ENCODE measurements around the gene SCNN1A.

DNA sequence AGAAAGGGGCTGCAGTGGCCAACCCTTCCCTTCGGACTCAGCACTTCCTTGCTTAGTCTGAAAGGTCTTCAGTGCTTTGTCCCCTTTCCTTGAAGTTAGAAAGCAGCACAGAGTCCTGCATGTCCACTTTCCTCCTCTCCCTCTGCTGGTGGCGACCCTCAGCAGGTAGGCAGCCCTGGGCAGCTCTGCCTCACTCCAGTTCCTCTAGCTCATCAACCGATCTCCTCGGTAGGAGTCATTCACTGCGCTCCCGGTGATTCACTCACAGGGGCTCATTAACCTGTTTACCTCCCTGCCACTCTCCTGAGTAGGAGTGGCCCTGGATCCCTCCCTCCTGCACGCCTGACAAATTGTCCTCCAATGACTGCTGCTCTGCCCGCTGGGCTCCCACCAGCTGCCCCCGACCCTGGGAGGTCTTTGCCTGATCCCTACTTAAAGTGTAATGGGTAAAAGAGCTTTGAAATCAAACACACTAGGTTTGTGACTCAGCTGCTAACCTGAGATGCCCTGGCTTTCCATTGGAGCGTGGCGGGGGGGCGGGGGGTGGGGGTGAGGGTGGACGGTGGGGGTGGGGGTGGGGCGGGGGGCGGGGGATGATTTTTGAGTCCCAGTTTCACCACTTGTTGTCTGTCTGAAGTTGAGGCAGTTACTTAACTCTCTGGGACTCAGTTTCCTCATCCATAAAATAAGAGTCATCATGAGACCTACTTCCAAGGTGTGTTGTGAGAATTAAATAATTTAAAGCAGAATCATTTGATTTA is 4.2 kb downstream of the SCNN1A start:
- TF ChIP-seq, protein P1, sequence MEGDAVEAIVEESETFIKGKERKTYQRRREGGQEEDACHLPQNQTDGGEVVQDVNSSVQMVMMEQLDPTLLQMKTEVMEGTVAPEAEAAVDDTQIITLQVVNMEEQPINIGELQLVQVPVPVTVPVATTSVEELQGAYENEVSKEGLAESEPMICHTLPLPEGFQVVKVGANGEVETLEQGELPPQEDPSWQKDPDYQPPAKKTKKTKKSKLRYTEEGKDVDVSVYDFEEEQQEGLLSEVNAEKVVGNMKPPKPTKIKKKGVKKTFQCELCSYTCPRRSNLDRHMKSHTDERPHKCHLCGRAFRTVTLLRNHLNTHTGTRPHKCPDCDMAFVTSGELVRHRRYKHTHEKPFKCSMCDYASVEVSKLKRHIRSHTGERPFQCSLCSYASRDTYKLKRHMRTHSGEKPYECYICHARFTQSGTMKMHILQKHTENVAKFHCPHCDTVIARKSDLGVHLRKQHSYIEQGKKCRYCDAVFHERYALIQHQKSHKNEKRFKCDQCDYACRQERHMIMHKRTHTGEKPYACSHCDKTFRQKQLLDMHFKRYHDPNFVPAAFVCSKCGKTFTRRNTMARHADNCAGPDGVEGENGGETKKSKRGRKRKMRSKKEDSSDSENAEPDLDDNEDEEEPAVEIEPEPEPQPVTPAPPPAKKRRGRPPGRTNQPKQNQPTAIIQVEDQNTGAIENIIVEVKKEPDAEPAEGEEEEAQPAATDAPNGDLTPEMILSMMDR (IDR thresholded peaks at IDR 0.05) = peak; percentile 36
- TF ChIP-seq EZH2phosphoT487 (IDR thresholded peaks at IDR 0.05) (no peak), EZH2 (IDR thresholded peaks at IDR 0.05) (no peak)
